Measurements from ENCODE around the gene CAMK4.

GRCh38 chr5:111262153-111262552 is 38.0 kb downstream of the CAMK4 start:
- no peak for TF ChIP-seq EZH2phosphoT487 (IDR thresholded peaks at IDR 0.05; ENCODE audit: low read depth)
- TF ChIP-seq, protein P1, sequence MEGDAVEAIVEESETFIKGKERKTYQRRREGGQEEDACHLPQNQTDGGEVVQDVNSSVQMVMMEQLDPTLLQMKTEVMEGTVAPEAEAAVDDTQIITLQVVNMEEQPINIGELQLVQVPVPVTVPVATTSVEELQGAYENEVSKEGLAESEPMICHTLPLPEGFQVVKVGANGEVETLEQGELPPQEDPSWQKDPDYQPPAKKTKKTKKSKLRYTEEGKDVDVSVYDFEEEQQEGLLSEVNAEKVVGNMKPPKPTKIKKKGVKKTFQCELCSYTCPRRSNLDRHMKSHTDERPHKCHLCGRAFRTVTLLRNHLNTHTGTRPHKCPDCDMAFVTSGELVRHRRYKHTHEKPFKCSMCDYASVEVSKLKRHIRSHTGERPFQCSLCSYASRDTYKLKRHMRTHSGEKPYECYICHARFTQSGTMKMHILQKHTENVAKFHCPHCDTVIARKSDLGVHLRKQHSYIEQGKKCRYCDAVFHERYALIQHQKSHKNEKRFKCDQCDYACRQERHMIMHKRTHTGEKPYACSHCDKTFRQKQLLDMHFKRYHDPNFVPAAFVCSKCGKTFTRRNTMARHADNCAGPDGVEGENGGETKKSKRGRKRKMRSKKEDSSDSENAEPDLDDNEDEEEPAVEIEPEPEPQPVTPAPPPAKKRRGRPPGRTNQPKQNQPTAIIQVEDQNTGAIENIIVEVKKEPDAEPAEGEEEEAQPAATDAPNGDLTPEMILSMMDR (IDR thresholded peaks at IDR 0.05; ENCODE audit: low read depth, low read length), result no peak

Measured in OCI-LY3 (cell line).